ENCODE results near the gene SGSM1.
"Not testable (repeated sequence)": the region's sequence is repeated elsewhere in the genome, so short reads cannot be mapped to it uniquely, and the experiment has no call there.

The SGSM1 gene

GRCh38 chr22:24809331-24809730 is 3.3 kb downstream of the SGSM1 start:
- no peak for DNase-seq (ENCODE audit: low spot score)

DNA sequence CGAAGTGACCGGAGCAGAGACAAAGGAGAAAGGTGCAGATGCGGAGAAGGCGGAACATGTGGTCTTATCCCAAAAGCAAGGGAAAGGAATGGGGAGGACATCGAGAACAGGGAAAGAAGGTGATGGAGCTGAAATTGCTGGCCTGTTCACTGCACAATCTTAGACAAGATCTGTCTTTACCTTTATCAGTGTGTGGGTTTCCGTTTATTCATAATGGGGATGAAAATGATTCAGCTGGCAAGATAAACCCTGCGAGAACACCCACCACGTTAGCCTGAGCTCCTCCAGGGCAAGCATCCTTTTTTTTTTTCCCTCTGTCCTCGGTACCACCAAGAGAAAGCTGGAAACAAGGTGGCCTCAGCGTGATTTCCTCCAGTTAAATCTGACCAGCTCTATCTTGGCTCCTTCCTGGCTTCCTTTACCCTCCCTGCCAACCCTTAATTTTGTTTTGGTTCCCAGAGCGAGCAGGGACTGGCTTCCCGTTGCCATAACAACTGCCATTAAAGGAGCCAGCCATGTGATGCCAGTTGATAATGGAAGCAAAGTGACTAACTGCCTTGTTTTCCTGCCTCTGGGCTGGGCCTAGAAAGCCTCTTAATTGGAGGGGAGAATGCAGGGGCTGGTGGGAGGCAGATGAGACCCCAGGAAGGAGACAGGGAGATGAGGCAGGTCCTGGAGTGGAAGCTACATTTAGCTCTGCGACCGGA is 4.2 kb downstream of the SGSM1 start:
- DNase-seq (ENCODE audit: low spot score), result peak; percentile 33

DNA sequence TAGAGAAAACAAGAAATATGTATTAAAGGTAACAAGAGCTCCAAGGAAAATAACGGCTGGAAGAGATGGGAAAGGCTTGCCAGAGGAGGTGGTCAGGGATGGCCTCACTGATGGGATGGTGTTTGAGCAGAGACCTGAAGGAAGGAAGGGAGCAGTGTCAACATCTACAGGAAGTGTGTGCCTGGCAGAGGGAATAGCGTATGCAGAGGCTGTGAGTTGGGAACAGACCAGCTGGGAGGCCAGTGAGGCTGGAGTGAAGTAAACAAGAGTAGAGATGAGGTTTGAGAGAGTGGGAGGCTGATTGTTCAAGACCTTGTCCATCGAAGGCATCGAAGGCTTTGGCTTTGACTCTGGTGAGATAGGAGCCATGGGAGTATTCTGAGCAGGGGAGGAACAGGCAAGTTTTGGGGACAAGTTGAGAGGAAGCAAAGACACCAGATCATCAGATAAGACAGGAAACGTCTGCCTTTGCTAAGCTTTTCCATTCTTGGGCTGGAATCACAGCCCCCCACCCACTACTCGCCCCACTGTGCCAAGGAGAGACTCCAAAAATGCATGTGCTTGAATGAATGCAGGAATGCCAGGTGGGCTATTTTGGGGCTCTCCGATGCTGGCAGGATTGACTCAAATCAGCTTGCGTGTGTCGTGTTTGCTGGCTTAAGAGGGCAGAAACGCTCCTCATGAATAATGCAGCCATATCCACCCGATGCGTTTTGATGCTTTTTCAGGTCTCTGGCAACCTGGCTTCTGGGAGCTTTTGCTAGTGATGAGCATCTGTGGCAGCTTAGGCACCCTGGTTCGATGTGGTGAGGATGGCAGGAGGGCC is 7.2 kb downstream of the SGSM1 start:
- no peak for DNase-seq (ENCODE audit: low spot score)

- no peak for DNase-seq (ENCODE audit: low spot score)
Measured at GRCh38 chr22:24813861-24814770, 8.1 kb downstream of the SGSM1 start.

DNA sequence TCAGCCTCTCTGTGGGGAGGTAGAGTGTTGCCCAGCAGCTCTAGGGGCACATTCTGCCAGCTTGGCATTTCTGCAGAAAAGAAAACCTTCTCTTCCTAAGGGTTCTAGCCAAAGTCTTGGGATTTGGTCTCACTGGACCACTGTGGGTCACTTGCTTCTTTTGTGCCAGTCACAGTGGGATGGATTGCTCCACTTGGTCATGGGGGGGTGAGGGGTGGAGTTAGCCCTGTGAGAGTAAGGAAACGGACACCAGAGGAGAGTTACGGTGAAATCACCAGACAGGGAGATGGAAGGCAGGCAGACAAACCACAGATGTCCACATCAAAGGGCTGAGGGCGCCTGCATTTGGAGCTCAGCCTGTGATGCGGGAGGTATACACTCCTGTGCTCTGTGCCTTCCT is 10.8 kb downstream of the SGSM1 start:
- DNase-seq (ENCODE audit: low spot score), result no peak

- DNase-seq (ENCODE audit: low spot score), result no peak
Measured at GRCh38 chr22:24819487-24819886, 13.5 kb downstream of the SGSM1 start.

DNA sequence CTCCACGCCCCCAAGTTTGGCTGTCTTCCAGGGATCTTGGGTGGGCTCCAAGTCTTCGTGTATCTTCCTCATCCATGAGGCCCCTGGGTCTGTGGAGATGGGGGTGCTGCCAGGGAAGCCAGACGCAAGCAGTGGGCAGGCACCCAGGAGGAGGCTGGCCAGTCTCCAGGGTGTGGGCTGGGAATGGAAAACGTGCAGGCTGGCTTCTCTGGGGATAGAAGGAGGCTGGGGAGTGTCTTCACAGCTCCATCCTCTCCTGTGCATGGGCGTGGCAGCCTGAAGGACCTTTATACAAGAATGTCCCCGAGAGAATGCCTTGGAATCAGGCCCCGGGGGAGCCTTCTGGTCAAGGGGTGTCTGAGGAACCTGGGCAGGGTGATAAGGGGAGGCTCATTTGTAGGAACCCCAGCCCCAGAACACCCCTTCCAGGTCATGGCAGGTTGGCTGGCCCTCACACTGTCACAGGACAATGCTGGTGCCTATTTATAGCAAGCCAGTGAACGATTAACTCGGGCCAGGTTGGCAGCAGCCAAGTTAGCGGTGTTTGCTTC is 14.0 kb downstream of the SGSM1 start:
- DNase-seq (ENCODE audit: low spot score), result no peak

- no peak for DNase-seq (ENCODE audit: low spot score)
Measured at GRCh38 chr22:24822471-24822870, 16.5 kb downstream of the SGSM1 start.

DNA sequence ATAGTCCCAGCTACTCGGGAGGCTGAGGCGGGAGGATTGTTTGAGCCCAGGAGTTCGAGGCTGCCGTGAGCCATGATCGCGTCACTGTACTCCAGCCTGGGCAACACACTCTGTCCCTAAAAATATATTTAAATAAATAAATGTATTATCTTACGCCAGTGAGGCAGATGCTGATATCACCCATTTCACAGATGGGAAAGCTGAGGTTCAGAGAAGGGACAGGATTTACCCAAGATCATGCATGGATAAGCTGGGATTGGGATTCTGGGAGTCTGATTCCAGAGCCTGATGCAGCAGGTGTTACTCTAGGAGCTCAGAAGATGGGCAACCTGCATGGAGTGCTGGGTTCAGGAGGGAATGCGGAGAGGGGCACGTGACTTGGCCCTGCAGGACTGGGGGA is 17.8 kb downstream of the SGSM1 start:
- no peak for DNase-seq (ENCODE audit: low spot score)

GRCh38 chr22:24824250-24824649 is 18.2 kb downstream of the SGSM1 start:
- no peak for DNase-seq (ENCODE audit: low spot score)

DNA sequence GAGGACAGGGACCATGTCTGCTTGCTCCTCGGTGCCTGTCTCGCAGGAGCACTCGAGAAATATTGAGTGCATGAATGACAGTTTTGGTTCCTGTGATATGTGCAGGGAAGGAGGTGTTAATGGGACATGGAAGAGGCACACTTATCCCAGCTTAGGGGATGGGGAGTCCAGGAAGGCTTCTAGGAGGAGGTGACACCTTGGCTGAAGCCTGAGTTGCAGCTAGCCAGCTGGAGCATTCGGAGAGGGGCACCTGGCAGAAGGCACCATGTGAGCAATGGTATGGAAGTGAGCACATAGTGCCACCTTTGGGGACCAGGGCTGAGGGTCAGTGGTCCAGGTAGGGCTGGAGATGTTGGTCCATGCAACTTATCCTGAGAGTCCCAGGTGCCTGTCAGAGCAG is 18.9 kb downstream of the SGSM1 start:
- DNase-seq (ENCODE audit: low spot score), result no peak

DNA sequence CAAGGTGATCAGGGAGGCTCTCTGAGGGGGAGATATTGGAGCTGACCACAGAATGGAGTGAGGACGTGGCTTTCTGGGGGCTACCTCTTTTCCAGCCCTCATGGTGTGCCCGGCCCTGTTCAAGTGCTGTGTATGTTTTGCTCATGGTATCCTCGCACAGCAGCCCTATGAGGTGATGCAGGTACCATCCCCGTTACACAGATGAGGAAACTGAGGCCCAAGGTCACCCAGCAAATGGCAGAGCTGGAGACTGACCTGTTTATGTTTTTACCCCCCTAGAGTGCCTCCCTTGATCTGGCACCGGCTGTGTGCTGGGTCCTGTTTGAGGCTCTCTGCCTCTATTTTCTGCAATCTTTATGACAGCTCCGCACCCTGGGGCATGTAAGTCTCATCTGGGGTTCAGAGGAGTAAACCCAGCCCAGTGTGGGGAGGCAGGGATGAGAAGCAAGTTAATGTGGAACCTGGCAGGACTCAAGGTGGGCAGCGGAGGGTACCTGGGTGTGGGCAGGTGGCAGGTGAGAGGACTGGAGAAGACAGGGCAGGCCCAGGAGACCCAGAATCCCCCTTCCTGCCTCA is 20.8 kb downstream of the SGSM1 start:
- no peak for DNase-seq (ENCODE audit: low spot score)

DNA sequence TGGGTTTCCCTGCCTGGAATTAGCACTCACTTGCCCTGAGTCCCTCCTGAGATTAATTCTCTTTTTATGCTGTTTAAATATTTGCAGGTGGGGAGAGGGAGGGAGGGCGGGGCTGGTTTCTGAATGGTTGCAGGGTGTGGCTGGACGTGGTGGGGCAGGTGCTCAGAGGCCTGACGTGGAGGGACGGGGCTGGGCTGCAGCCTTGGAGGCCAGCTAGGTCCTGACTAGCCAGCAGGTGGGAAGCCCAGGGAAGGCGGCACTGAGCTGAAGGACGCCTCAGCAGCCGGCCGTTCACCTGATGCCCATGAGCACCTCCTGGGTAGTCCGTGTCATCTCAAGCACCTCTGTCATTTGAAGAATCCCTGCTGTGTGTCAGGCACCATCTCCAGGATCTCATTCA is 21.3 kb downstream of the SGSM1 start:
- no peak for DNase-seq (ENCODE audit: low spot score)

DNA sequence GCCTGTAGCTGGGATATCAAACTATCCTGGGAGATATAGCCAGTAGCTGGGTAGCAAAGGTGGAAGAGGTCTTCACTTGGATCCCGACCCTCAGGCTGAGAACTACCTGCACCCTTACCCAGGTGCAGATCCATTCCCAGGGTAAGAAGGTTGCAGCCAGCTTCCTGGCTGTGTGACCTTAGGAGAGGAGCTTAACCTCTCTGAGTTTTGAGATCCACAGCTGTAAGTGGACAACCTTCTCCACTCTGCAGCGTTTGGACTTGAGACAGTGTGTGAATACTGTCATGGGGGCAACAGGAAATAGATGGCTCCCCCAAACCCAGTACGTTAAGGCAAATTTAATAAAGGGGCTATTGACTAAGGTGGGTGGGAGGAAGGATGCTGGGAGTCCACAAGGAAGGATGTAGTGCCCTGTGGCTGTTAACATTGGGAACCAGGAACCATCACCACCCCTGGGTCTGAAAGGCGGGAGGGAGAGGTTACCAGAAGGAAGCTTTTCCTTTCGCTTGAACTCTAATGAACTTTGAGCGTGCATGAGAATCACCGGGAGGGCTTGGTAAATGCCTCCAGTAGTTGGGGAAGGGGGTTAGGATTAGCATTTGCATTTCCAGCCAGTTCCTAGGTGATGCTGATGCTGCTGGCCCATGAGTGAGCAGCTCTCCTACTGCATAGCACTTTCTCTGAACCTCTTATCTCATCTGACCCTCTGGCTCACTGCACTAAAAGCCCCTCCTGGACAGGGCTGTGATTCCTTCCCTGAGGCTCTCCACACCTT is 24.4 kb downstream of the SGSM1 start:
- no peak for DNase-seq (ENCODE audit: low spot score)

DNA sequence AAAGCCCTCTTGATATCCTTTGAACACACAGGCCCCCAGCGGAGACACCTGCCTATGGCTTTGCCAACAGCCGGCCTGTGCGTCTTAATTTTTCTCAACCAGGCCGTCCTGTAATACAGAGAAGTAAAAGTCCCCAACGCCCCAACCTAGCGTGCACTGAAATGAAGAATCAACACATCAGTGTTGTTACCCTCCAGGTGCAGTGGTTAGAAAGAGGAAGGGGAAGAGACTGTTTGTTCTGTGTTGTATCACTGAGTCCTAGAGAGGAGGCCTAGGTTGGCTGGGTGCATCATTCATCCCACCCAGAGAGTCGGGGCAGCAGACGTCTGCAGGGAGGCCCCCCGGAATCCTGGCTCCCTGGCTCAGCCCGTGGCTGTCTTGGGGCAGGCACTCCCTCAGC is 25.7 kb downstream of the SGSM1 start:
- DNase-seq (ENCODE audit: low spot score), result no peak

GRCh38 chr22:24833881-24834495 is 28.0 kb downstream of the SGSM1 start:
- no peak for DNase-seq (ENCODE audit: low spot score)

DNA sequence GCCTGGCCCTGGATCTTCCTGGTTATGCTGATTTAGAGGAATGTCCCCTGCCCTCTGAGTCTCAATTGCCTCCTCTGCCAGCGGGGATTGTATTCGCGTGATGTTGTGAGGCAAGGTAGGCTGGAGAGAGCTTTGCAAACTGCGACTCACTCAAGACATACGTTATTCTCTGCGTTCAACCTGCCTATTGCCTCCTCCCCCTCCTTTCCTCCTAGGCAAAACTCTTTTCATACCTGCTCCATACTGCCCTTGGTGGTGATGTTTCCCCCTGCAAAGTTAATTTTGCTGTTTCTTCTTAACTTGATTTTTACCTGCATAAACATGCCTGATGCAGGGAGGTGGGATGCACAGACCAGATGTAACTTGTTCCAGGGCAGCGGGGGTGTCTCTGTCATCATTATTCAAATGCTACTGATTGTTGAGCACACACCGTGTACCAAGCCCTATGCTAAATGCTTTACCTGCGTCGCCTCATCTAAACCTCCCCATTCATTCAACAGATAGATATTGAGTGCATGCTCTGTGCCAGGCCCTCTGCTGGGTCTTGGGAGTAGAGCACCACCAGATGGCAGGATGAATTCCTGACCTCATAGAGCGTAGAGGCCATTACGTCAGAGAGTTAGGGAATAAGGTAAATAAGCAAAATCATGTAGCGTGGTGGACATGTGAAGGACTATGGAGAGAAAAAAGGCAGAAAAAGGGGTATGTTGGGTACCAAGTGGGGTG is 29.0 kb downstream of the SGSM1 start:
- peak; percentile 44 for DNase-seq (ENCODE audit: low spot score)

GRCh38 chr22:24836282-24836681 is 30.3 kb downstream of the SGSM1 start:
- no peak for DNase-seq (ENCODE audit: low spot score)

- DNase-seq (ENCODE audit: low spot score), result not testable (repeated sequence)
Measured at GRCh38 chr22:24837517-24837916, 31.5 kb downstream of the SGSM1 start.

DNA sequence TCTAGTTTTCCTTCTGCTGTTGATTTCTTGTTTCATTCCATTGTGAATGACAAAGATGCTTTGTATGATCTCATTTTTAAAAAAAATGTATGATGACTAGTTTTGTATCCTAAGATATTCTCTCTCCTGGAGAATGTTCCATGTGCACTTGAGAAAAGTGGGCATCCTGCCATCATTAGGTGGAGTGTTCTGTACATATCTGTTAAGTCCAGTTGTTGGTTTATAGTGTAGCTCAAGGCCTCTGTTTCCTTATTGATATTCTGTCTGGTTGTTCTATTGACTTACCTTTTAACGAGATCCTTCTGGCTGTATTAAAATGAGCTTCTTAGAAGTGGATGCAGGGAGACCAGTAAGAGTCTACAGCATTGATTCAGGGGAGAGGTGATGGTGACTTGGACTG is 35.2 kb downstream of the SGSM1 start:
- no peak for DNase-seq (ENCODE audit: low spot score)
